ENCODE results near the gene PRELP. TPM values are rescaled to one million over a fixed set of nuclear protein-coding genes. Genes with fewer than 3 reads are reported as not detected.

The PRELP gene
- total RNA-seq, 2 experiments from 2014 or later = not detected

GRCh38 chr1:203471841-203472240 lies 3.8 kb upstream of the PRELP start:
- ChIA-PET POLR2A (no interaction called here), CTCF (interaction anchor here (0.7 to 1.0 kb wide), 3 partner anchors 17 to 134 kb away, joined by 3 to 4 read pairs (median 4); no protein-coding TSS in a partner anchor)

DNA sequence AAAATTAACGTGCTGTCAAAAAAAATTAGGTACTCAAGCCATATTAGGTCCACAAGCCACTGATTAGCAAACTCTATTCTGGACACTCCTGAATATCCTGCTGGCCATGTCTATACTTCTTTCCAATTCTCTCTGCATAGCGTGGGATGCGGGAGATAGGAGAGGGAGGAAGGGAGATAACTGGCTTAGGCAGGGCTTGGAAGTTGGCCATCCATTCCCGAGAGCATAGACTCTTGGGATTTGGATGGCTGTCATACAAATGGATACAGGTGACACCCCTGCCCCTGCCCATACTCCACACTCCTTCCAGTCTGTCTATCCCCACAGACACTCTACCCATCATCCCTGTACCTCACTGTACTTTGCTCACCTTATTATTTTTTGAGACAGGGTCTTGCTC lies 2.3 kb upstream of the PRELP start:
- ChIA-PET CTCF (interaction anchor here (0.6 kb wide), 1 partner anchor 54 kb away, joined by 3 read pairs; no protein-coding TSS in a partner anchor), POLR2A (no interaction called here)

DNA sequence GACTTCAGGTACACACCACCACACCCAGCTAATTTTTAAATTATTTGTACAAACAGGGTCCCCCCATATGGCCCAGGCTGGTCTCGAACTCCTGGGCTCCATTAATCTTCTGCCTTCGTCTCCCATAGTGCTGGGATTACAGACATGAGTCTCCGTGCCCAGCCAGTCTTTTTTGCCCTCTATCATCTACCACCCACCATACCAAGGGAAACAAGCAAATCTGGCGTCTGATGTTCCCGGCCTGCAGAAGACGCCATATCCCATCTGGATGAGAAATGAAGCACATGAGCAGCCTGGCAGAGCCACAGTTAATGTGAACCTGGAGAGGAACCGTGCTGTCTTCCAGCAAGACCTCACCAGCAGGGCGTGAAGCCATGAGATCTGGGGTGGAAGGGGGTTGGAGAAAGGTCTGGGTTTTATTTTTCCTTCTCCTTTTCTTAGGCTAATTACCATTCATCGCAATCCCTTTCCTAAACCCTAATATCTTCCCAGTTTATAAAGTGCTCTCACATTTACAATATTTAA lies 1.8 kb upstream of the PRELP start:
- ChIA-PET POLR2A (no interaction called here), CTCF (interaction anchor here (0.6 kb wide), 1 partner anchor 54 kb away, joined by 3 read pairs; no protein-coding TSS in a partner anchor)

DNA sequence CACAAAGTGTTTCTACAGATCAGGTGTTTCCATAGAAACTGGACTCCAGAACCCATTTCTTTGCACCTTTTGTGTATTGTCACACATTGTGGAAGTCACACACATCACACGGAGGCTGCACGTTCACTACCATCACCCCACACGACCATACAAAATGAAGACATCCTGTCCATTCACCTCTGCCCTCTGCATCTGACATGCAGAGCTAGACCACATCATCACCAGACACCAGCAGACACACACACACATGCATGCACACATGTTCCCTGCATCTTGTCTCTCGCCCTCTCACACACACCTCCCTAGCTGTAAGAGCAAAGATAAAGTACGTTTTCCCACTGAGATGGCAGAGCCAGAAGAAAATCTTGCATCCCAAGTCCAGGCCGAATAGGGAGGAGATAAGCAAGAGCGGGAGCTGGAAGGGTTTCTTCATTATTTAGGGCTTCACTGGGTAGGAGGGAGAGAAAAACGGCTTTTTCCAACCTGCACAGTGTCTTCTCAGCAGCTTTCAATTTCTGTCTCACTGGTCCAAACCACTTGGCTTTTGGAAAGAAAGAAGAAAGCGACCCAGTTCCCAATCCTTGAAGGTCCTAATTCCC lies 709 bp downstream of the PRELP start:
- ChIA-PET CTCF (interaction anchor here (3.7 kb wide), 1 partner anchor 11 kb away, joined by 17 read pairs; no protein-coding TSS in a partner anchor), POLR2A (interaction anchor here (0.7 kb wide), 1 partner anchor 548 kb away, joined by 5 read pairs; no protein-coding TSS in a partner anchor)

DNA sequence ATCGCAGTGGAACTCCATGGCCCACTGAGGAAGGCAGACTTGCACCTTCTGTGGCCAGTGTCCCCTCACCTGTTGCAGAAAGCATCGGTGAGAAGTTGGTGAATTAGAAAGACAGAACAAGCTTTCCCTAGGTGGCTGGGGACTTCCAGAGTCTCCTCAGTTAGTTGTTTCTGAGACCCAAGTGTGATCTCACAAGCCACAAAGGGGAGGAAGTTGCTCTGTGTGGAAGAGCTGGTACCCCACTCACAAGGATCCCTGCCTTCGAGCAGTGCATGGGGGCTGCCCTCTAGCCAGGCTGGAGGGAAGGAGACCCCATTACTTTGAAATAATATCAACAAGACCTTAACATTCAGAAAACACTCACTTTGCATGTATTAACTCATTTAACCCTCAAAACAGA lies 2.1 kb downstream of the PRELP start:
- ChIA-PET POLR2A (no interaction called here), CTCF (interaction anchor here (1.2 to 3.7 kb wide), 3 partner anchors 10 to 211 kb away, joined by 3 to 17 read pairs (median 5); no protein-coding TSS in a partner anchor)

GRCh38 chr1:203478231-203478630 lies 2.6 kb downstream of the PRELP start:
- ChIA-PET CTCF (interaction anchor here (1.2 to 3.7 kb wide), 3 partner anchors 9 to 211 kb away, joined by 3 to 17 read pairs (median 5); no protein-coding TSS in a partner anchor), POLR2A (no interaction called here)

- POLR2A ChIA-PET = no interaction called here
- CTCF ChIA-PET = interaction anchor here (1.4 to 3.7 kb wide), 3 partner anchors 8 to 212 kb away, joined by 4 to 17 read pairs (median 5); no protein-coding TSS in a partner anchor
These were observed 3.4 kb downstream of the PRELP start for GRCh38 chr1:203478986-203479385.

- POLR2A ChIA-PET = no interaction called here
- CTCF ChIA-PET = interaction anchor here (1.4 to 1.7 kb wide), 2 partner anchors 209 to 212 kb away, joined by 4 to 5 read pairs; no protein-coding TSS in a partner anchor
These were observed 4.0 kb downstream of the PRELP start for GRCh38 chr1:203479646-203480045.

GRCh38 chr1:203480084-203480483 lies 4.5 kb downstream of the PRELP start:
- POLR2A ChIA-PET = no interaction called here
- CTCF ChIA-PET = interaction anchor here (1.4 kb wide), 1 partner anchor 210 kb away, joined by 4 read pairs; no protein-coding TSS in a partner anchor

- POLR2A ChIA-PET = no interaction called here
- CTCF ChIA-PET = interaction anchor here (0.6 to 1.4 kb wide), 3 partner anchors 24 to 210 kb away, joined by 3 to 5 read pairs (median 4); no protein-coding TSS in a partner anchor
These were observed 5.0 kb downstream of the PRELP start for GRCh38 chr1:203480525-203481084.

DNA sequence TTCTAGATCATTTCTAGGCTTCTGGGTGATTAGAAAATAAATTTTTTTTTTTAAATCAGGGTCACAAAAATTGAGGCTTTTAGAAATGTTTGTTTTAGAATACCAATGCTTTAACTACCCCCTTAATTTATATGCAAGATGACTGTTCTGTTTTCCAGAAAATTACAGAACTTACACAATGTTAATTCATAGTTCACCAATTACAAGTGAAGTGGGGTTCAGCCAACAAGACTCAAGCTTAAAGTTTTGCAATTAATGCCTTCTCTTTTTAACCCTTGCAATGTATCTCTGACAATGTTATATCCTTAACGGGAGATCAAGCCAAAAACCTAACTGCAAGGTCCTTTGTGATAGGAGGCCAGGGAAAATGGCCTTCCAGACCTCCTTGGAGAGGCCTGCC lies 5.6 kb downstream of the PRELP start:
- POLR2A ChIA-PET = no interaction called here
- CTCF ChIA-PET = interaction anchor here (0.6 to 0.9 kb wide), 2 partner anchors 23 to 143 kb away, joined by 3 to 5 read pairs; no protein-coding TSS in a partner anchor

DNA sequence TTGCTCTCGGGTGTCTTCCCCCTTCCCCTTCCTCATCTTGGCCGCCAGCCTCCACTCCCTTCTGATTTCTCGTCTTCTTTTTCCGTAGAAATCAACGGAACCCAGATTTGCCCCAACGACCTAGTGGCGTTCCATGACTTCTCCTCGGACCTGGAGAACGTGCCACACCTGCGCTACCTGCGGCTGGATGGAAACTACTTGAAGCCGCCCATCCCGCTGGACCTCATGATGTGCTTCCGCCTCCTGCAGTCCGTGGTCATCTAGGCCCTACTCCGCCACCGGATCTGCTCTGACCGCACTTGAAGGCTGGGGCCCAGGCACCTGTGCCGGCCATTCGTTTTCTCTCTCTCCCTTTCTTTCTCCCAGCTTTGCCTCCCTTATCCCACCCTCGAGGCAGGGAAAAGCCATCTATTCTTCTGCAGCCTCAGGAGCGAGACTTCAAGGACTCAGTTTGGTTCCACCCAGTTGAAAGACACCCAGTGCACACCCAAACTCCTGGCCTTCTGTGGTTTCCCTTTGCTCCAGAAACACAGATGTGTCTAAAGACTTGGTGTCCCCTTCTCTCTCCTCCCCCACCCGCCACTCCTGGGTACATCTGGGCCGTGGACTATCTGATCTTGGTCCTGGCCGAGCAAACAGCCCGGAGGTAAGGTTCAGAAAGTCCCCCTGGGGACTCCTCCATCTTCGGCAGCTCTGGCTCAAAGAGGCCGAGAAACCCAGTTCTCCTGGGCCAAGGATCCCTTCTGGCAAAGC lies 11.2 kb downstream of the PRELP start:
- ChIA-PET CTCF (interaction anchor here (0.9 to 7.4 kb wide), 9 partner anchors 10 to 220 kb away, joined by 3 to 75 read pairs (median 5); partner anchors contain the start of gene PRELP), POLR2A (no interaction called here)

DNA sequence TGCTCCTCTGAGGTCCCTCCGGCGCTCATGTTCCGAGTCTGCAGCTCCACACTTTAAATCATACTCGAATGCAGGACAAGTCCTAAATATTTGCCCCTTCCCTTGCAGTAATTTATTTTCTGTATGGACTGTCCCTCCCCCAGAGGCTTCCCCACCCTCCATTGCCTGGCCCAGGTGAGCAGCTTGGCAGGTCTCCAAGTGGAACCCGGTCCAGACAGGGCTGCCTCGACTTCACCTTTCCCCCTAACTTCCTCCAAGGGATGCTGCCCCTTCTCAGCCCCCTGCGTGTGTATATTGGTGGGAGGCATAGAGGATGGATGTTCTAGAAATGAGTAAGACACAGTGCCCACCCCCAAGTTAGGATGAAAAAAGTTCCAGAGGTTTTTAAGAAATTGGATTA lies 12.9 kb downstream of the PRELP start:
- POLR2A ChIA-PET = no interaction called here

DNA sequence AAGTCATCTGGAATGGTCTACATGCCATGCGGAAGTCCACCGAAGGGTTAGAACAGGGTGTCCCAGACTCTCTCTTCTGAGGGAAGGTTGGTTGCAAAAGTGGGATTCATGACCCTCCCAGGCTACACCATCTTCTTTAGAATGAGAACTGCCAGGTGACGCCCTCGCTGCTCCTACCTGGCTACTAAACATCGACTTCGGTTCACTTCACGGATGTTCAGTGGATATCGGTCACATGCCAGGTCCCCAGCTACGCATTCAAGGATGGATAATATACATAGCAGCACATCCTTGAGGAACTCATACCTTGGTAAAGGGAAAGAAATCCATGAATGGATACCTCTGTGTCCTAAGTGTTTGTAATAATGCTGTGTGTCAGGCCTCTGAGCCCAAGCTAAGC lies 15.0 kb downstream of the PRELP start:
- ChIA-PET POLR2A (no interaction called here), CTCF (interaction anchor here (0.8 to 7.4 kb wide), 2 partner anchors 151 to 224 kb away, joined by 4 to 75 read pairs; no protein-coding TSS in a partner anchor)

More for the DNA sequence above, 12.9 kb downstream of the PRELP start:
- CTCF ChIA-PET = interaction anchor here (0.6 to 7.4 kb wide), 12 partner anchors 9 to 222 kb away, joined by 4 to 75 read pairs (median 6); partner anchors contain the start of gene PRELP

- ChIA-PET CTCF (interaction anchor here (7.4 kb wide), 1 partner anchor 225 kb away, joined by 75 read pairs; no protein-coding TSS in a partner anchor), POLR2A (no interaction called here)
These were observed 16.1 kb downstream of the PRELP start for GRCh38 chr1:203491664-203492063.

GRCh38 chr1:203492082-203492747 lies 16.6 kb downstream of the PRELP start:
- ChIA-PET POLR2A (no interaction called here), CTCF (interaction anchor here (7.4 kb wide), 1 partner anchor 226 kb away, joined by 75 read pairs; no protein-coding TSS in a partner anchor)

DNA sequence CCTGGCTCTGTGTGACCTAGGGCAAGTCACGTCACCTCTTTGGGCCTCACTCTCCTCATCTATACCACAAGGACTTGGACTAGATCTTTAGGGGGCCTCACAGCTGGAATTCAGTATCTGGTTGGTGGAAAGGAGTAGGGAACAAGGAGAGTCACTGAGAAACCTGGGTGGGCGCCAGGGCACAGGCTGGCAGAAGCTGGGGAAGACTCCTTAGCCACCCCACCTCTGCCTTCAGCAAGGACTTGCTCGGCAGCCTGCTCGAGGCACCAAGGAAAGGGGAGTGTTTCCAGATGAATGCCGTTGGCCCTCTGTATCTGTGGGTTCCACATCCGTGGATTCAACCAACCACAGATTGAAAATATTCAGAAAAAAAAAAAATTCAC lies 17.1 kb downstream of the PRELP start:
- CTCF ChIA-PET = no interaction called here
- POLR2A ChIA-PET = no interaction called here

DNA sequence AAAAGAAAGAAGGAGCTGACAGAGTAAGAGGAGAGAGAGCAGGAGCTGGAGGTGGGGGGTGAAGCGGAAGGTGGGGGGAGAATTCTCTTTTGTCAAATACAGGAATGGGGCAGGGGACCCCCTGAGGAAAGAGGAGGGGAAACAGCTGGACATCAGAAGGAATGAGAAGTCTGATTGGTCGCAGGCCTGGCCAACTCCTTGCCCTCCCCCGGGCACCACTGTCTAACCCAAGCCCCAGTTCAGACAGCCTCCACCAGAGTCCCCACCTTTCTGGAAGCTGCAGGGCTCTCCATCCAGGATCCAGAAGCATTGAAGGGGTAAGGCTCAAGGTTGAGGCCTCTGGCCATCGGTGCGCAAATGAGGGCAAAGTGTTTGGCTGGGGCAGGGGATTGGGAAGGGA lies 18.3 kb downstream of the PRELP start, which contains the start of gene OPTC:
OPTC (plus strand) TSS at position 253 of the 400 bp plus-strand sequence. CDS start 1,853 bp downstream, outside the sequence.
- POLR2A ChIA-PET = no interaction called here
- CTCF ChIA-PET = no interaction called here

DNA sequence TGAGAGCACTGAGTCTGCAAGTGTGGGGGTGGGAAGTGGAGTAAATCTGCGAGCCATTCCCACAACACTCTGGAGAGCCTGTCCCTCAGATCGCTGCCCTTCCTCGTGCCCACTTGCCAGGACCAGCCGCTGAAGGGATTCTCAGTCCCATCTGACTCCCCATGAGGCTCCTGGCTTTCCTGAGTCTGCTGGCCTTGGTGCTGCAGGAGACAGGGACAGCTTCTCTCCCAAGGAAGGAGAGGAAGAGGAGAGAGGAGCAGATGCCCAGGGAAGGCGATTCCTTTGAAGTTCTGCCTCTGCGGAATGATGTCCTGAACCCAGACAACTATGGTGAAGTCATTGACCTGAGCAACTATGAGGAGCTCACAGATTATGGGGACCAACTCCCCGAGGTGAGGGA lies 20.2 kb downstream of the PRELP start:
- POLR2A ChIA-PET = no interaction called here

More for the DNA sequence above, 20.2 kb downstream of the PRELP start:
- CTCF ChIA-PET = interaction anchor here (0.5 kb wide), 1 partner anchor 132 kb away, joined by 3 read pairs; no protein-coding TSS in a partner anchor

Data from activated CD8-positive, alpha-beta memory T cell treated with anti-CD3 and anti-CD28 coated beads for 36 hours (primary cell).